CD4-positive, alpha-beta T cell treated with Interleukin-12 subunit alpha and Interleukin-12 subunit beta, for 1 hour (primary cell): Measurements from ENCODE around the gene GP9.
A peak's percentile ranks its signal among the peaks of the same experiment; 100 is the strongest.

Experiments
- DNase-seq: peaks from one replicate; pipeline ENCODE4 v3.0.0-alpha.2; 2020

The GP9 gene

GRCh38 chr3:129060276-129061022, at the start of gene GP9:
Gene GP9 (plus strand): TSS chr3:129060779. CDS start chr3:129061740, 961 bp downstream.
- DNase-seq: no peak

- no peak for DNase-seq
Observed at GRCh38 chr3:129013491-129013891, 47.1 kb upstream of the GP9 start.

DNA sequence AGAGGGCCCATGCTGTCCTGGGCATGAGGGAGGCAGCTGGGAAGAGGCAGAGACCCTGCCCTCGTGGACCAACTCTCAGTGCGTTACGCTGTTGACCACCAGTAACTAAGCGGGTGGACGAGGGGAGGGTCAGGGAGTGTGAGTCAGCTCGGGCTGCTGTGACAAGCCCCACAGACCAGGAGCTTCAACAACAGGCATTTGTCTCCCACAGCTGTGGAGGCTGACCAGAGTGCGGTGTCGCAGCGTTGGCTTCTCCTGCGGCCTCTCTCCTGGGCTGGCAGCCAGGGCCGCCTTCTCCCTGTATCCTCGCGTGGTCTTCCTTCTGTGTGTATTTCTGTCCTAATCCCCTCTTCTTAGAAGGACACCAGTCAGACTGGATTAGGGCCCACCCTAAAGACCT, 46.4 kb upstream of the GP9 start:
- DNase-seq: no peak

- no peak for DNase-seq
Observed at GRCh38 chr3:129014793-129015345, 45.7 kb upstream of the GP9 start.

DNA sequence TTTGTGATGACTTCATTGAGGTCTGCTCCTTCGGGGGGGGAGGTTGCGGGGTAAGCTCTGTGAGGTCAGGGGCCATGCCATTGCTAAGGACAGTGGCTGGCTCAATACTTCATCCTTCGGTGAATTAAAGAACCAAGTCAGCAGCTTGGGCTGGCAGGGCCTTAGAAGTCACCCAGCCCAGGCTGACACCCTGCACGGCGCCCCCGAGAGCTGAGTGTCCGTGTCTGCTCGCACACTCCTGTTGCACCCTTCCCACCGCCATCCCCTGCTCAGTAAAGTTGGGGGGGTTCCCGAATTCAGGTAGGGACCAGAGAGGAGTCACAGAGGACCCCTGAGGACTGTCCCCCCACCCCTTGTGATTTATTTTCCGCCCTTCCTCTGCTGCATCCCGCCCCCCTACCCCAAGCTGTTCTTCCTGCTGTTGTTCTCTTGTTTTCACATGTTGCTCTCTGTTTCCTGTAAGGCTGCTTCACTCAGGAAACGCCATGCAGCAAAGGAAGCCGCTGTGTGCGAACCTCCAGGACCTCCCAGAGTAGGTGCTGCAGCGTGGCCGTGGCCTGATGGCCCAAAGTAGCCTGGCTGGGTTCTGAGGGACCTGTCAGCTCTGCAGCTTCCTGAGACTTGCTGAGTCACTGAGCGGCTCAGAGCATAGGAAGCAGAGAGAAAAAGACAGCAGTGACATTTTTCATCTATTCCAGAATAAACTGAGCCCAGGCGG, 45.0 kb upstream of the GP9 start:
- peak; percentile 58 for DNase-seq

DNA sequence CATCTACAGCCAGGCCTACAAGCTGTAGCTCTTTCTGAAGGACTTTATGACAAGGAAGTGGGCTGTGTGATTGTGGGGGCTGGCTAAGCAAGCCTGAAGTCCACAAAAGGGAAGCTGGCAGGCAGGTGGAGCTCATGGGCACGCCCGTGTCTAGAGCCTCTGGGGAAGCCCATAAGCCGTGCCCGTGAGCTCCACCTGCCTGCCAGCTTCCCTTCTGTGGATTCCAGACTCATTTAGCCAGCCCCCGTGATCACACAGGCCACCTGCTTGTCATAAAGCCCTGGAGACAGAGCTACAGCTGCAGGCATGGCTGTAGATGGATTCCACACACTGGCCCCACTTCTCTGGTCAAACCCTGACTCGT, 44.2 kb upstream of the GP9 start:
- DNase-seq: peak; percentile 73

GRCh38 chr3:129016720-129017483, 43.7 kb upstream of the GP9 start:
- DNase-seq: peak; percentile 69

DNA sequence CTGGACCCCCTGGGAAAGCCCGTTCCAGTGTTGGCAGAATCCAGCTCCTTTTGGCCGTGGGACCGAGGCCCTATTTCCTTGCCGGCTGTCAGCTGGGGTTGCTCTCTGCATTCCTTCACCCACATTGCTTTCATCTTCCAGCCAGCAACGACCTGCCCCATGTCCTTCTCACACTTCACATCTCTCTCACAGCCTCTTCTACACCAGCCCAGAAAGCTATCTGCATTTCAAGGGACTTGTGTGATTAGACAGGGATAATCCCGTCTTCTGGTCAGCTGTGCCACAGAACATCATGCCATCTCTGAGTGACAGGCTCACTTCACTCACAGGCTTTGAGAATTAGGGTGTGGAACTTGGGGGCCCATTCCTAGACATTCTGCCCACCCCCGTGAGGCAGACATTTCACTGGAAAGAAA, 43.1 kb upstream of the GP9 start:
- no peak for DNase-seq

GRCh38 chr3:129018271-129018670, 42.3 kb upstream of the GP9 start:
- no peak for DNase-seq

- DNase-seq: no peak
Observed at GRCh38 chr3:129018751-129019150, 41.8 kb upstream of the GP9 start.

- DNase-seq: no peak
Observed at GRCh38 chr3:129019266-129019665, 41.3 kb upstream of the GP9 start.

GRCh38 chr3:129020691-129021090, 39.9 kb upstream of the GP9 start:
- no peak for DNase-seq

DNA sequence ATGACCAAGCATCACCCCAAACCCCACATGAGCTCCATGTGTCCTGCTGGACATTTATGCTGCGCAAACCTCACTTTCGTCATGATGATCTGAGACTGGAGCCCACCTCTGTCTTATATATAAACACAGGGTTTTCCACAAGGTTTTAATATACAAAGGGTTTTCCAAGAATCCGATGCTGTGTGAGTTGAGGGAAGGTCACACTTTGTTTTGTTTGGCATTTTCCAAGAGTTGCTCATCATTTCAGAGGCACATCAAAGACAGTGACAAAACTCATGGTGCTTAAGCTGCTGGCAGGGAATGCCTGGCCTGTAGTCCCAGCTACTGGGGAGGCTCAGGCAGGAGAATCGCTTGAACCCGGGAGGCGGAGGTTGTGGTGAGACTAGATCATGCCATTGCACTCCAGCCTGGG, 39.4 kb upstream of the GP9 start:
- DNase-seq: no peak

GRCh38 chr3:129022114-129023007, 38.2 kb upstream of the GP9 start:
- no peak for DNase-seq

DNA sequence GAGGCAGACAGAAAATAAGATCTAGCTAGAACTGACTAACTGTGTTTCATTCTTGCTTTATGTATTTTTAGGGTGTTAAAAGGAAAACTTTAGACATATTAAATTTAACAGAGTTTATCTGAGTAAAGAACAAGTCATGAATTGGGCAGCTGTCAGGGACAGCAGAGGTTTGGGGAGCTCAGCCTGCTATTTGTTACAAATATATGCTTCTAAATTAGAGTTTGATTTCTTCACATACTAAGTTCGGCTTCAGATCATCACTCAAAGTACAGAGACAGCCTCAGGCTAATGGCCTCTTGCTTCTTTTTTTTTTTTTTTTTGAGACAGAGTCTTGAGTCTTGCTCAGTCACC, 37.6 kb upstream of the GP9 start:
- no peak for DNase-seq

DNA sequence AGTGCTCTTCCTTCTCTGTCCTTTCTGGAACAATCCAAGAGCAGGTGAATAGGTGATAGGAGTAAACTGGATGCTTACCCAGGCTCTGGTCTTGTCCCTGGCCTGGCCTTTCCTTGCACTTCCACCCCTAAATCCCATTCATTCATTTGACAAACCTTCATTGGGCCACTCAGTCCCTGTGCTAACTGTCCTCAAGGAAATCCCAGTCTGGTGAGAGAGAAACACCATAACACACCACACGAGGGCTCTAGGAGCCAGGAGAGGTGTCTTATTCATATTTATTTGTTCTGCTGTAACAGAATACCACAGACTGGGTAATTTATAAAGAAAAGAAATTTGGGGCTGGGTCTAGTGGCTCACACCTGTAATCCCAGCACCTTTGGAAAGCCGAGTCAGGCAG, 36.7 kb upstream of the GP9 start:
- no peak for DNase-seq

DNA sequence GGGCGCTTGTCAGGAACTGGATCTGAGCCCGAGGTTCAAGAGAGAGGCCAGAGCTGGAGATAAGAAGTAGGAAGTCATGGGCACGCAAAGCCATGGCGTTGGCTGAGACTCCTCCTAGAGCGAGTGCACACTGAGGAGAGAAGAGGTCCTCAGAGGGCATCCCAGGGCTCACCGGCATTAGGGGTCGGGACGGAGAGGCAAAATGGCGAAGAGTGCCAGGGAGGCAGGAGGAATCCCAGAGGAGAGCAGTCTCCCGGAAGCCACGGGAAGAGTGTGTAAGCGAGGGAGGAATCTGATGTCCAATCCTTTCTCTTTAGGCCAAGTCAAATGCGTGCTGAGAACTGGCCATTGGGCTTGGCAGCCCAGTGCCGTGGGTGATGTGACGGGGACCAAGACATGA, 35.5 kb upstream of the GP9 start:
- DNase-seq: no peak

DNA sequence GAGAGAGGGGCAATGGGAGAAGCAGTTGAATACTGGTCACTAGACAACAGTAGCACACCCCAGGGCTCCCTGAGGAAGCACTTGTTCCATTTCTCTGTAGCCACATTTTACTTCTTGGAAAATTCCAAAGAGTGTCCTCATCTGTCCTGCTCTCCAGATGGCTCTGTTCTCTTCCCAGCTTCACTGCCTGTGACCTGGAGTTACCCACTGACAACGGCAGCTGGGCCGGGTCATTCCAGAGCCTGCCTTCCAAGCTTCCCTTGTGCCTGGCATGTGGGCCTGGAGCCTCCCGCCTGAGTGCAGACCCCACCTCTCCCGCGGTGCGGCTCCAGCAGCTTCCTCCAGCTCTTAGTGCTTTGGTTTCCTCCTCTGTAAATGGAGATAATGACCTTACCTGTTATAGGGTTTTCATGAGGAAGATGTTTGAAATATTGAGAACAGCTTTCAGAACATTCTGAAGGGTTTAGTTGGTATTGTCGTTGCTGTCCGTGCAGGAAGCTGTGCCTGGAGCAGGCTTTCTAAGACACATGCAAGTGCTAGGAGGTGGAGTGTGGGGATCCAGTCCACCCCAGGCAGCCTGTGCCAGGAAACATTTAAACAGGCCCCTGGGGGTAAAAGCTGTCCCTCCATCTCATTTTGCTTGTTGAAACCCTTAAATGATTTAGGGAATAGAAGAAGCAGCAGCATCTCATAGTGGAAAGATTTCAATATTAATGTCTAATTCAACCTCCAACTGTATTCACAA, 34.7 kb upstream of the GP9 start:
- no peak for DNase-seq

- peak; percentile 94 for DNase-seq
Observed at GRCh38 chr3:129026728-129027543, 33.6 kb upstream of the GP9 start.

GRCh38 chr3:129027544-129027880, 33.1 kb upstream of the GP9 start:
- DNase-seq: no peak

DNA sequence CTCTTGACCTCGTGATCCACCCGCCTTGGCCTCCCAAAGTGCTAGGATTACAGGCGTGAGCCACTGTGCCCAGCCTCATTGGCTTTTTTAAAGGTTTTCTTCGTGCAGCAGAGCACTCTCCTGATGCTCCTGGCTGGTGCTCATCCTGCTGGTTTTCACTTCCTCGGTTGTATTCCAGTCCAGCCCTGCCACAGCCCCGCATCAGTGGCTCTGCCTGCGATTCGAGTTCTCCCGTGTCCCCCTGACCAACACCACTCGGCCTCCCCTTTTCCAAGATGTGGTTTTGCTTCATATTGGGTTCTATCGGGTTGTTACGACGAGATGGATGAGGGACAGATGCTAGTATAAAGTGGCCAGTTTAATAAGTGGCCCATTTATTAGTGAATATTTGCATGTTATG, 31.7 kb upstream of the GP9 start:
- DNase-seq: no peak
